OCI-LY1 (cell line): Measurements from ENCODE around the gene SEC14L3.

ENCODE experiments used
- H2AFZ ChIP-seq: fragments of 200-600 bp; sonication (generic), shearing (Covaris generic); 2 replicates; pipeline ENCODE4 v1.6.0; 2014; ENCODE audit warnings: antibody characterized with exemption, mild to moderate bottlenecking, low read length
- H3F3A ChIP-seq: fragments of 200-600 bp; sonication (generic), shearing (Covaris generic); 2 replicates; pipeline ENCODE4 v1.6.0; 2014; ENCODE audit warnings: mild to moderate bottlenecking, antibody characterized with exemption, low read length, moderate library complexity; ENCODE audit not compliant: insufficient read depth
- H3K27ac ChIP-seq: fragments of 200-600 bp; sonication (generic); 2 replicates; pipeline ENCODE4 v1.5.1; 2014; ENCODE audit warnings: low read length, mixed run types, mild to moderate bottlenecking, low read depth; ENCODE audit not compliant: poor library complexity, severe bottlenecking
- H3K27me3 ChIP-seq: fragments of 200-600 bp; sonication (generic); 2 replicates; pipeline ENCODE4 v1.6.0; 2014; ENCODE audit warnings: antibody characterized with exemption, mild to moderate bottlenecking, low read length, moderate library complexity; ENCODE audit not compliant: insufficient read depth
- H3K36me3 ChIP-seq: fragments of 200-600 bp; sonication (generic); 2 replicates; pipeline ENCODE4 v1.6.1; 2014; ENCODE audit warnings: mild to moderate bottlenecking, antibody characterized with exemption, low read length, moderate library complexity, mixed read lengths; ENCODE audit not compliant: insufficient read depth
- H3K4me1 ChIP-seq: fragments of 200-600 bp; sonication (generic); 2 replicates; pipeline ENCODE4 v1.5.1; 2014; ENCODE audit warnings: mild to moderate bottlenecking, low read length, moderate library complexity; ENCODE audit not compliant: insufficient read depth, severe bottlenecking
- H3K4me2 ChIP-seq: fragments of 200-600 bp; sonication (generic), shearing (Covaris generic); 2 replicates; pipeline ENCODE4 v1.6.1; 2014; ENCODE audit warnings: low read length
- H3K4me3 ChIP-seq: fragments of 200-600 bp; sonication (generic); 2 replicates; pipeline ENCODE4 v1.5.1; 2014; ENCODE audit warnings: low read length, low read depth, mild to moderate bottlenecking, mixed read lengths; ENCODE audit not compliant: poor library complexity, severe bottlenecking
- H3K79me2 ChIP-seq: fragments of 200-600 bp; shearing (Covaris generic); 2 replicates; pipeline ENCODE4 v1.6.1; 2016; ENCODE audit warnings: mixed run types, low read length, mixed read lengths; ENCODE audit not compliant: insufficient read depth
- H3K9ac ChIP-seq: fragments of 200-600 bp; sonication (generic), shearing (Covaris generic); 2 replicates; pipeline ENCODE4 v1.6.1; 2014; ENCODE audit warnings: mild to moderate bottlenecking, low read length, mixed read lengths
- H3K9me2 ChIP-seq: fragments of 200-600 bp; sonication (generic), shearing (Covaris generic); 2 replicates; pipeline ENCODE4 v1.6.1; 2014; ENCODE audit warnings: low read depth, mild to moderate bottlenecking, low read length, mixed read lengths
- H3K9me3 ChIP-seq: fragments of 200-600 bp; shearing (Covaris generic); 2 replicates; pipeline ENCODE4 v1.6.1; 2014; ENCODE audit warnings: low read length, mixed read lengths
- H4K20me1 ChIP-seq: fragments of 200-600 bp; sonication (generic), shearing (Covaris generic); 2 replicates; pipeline ENCODE4 v1.6.0; 2016; ENCODE audit warnings: mild to moderate bottlenecking, low read length; ENCODE audit not compliant: insufficient read depth
- EZH2 ChIP-seq: fragments of 200-600 bp; sonication (generic), shearing (Covaris generic); IDR thresholded peaks from 2 replicates; pipeline ENCODE4 v1.8.0; 2017; ENCODE audit warnings: borderline replicate concordance, mixed run types, mild to moderate bottlenecking, antibody characterized with exemption, low read length, moderate library complexity, mixed read lengths
- TF ChIP-seq, protein P1 (sequence below): fragments of 200-600 bp; sonication (generic), shearing (Covaris generic); IDR thresholded peaks from 2 replicates; pipeline ENCODE4 v1.5.1; 2017; ENCODE audit warnings: mild to moderate bottlenecking, antibody characterized with exemption, low read length, moderate library complexity, mixed read lengths

Gene SEC14L3

DNA sequence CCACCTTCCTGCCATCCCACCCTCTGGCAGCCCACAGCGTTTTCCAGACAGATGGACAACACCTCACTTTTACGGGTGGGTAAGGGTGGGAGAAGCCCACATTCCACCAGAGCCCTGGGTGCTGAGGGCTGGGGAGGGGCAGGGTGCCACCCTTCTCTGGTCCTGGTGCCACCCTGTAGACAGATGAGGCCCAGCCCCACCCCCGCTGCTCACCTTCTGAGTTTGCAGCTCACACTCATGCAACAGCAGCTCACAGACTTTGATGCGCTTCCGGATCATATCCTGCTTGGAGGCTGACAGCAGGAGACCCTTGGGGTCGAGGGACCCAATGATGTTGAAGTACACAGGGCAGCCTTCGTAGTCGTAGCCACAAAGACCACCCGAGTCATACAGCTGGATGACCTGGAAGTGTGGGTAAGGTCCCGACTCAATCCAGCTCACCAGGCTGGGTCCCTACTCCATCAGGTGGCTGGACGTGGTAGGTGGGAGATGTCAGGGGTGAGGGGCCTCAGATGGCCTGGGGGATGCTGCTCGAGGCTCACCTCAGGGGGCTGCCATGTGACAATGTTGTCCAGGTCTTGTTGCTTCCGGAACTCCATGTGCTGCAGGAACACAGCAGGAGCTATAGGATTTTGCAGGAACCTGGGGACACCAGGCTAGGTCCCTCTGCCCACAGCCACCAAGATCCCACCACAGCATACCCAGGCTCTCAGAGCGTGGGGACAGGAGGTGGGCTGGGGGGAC is 23.4 kb upstream of the SEC14L3 start:
- H3K4me2 ChIP-seq, result no peak overlapping the region
- H3K9me2 ChIP-seq, result no peaks in the 10 kb centered on the region
- TF ChIP-seq EZH2, result no peak
- TF ChIP-seq, protein P1, sequence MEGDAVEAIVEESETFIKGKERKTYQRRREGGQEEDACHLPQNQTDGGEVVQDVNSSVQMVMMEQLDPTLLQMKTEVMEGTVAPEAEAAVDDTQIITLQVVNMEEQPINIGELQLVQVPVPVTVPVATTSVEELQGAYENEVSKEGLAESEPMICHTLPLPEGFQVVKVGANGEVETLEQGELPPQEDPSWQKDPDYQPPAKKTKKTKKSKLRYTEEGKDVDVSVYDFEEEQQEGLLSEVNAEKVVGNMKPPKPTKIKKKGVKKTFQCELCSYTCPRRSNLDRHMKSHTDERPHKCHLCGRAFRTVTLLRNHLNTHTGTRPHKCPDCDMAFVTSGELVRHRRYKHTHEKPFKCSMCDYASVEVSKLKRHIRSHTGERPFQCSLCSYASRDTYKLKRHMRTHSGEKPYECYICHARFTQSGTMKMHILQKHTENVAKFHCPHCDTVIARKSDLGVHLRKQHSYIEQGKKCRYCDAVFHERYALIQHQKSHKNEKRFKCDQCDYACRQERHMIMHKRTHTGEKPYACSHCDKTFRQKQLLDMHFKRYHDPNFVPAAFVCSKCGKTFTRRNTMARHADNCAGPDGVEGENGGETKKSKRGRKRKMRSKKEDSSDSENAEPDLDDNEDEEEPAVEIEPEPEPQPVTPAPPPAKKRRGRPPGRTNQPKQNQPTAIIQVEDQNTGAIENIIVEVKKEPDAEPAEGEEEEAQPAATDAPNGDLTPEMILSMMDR, result no peak
- H3K79me2 ChIP-seq, result no peaks in the 10 kb centered on the region
- no peaks in the 10 kb centered on the region for H3K4me1 ChIP-seq
- no peaks in the 10 kb centered on the region for H3F3A ChIP-seq
- H3K9ac ChIP-seq, result no peak overlapping the region
- H3K27me3 ChIP-seq, result peaks cover 5% of the 10 kb centered on the region; the same call in 1 of the 2 replicates
- no peak overlapping the region for H3K27ac ChIP-seq
- no peak overlapping the region for H3K4me3 ChIP-seq
- H3K36me3 ChIP-seq, result no peaks in the 10 kb centered on the region
- no peaks in the 10 kb centered on the region for H3K9me3 ChIP-seq
- no peaks in the 10 kb centered on the region for H4K20me1 ChIP-seq
- no peak overlapping the region for H2AFZ ChIP-seq

DNA sequence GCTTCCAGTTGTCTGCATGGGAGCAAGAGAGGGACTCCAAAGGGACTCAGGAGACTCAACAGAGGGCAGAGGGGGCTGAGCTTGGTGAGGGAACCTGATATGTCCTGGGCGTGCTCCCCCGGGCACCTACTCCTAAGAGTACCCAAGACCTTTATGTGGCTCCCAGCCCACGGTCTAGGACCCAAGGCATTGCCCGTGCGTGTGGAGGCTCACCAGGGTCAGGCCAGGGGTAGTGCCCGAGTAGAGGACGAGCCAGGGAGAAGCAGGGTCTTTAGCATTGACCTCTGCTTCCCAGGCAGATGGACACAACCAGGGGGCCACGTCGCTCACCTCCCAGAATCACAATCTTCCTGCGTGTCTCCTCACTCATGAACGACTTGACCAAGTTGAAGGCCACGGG is 20.3 kb upstream of the SEC14L3 start:
- no peak overlapping the region for H2AFZ ChIP-seq
- no peaks in the 10 kb centered on the region for H4K20me1 ChIP-seq
- no peak overlapping the region for H3K4me3 ChIP-seq
- no peaks in the 10 kb centered on the region for H3F3A ChIP-seq
- H3K4me1 ChIP-seq, result no peaks in the 10 kb centered on the region
- no peaks in the 10 kb centered on the region for H3K9me2 ChIP-seq
- H3K4me2 ChIP-seq, result no peak overlapping the region
- no peaks in the 10 kb centered on the region for H3K36me3 ChIP-seq
- H3K9ac ChIP-seq, result no peak overlapping the region
- H3K27me3 ChIP-seq, result peaks cover 12% of the 10 kb centered on the region; the same call in 1 of the 2 replicates
- no peaks in the 10 kb centered on the region for H3K9me3 ChIP-seq
- no peak overlapping the region for H3K27ac ChIP-seq
- no peaks in the 10 kb centered on the region for H3K79me2 ChIP-seq
- no peak for TF ChIP-seq EZH2
- TF ChIP-seq, protein P1, result no peak

DNA sequence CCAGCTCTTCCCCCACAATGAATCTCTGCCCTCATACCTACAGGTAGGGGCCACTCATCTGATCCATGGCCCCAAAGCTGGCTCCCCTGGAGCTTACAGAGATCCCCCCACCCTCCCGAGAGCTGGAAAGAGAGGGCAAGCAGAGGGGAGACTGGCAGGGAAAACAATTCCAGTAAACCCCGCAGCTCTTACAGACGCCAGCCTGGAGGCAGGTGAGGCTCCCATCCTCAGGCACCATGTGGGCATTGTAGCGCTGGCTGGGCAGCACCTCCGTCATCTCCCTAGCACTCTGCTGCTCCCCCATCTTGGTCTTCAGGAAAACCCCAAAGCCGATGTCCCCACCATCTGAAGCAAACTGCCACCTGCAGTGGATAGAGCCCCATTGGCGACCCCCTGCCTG is 19.6 kb upstream of the SEC14L3 start:
- H3K27me3 ChIP-seq, result peaks cover 12% of the 10 kb centered on the region; the same call in 1 of the 2 replicates

More for the DNA sequence above, 19.6 kb upstream of the SEC14L3 start:
- Histone ChIP-seq H3K9me2 (no peaks in the 10 kb centered on the region), H3K9me3 (no peaks in the 10 kb centered on the region), H3K4me1 (no peaks in the 10 kb centered on the region), H3F3A (no peaks in the 10 kb centered on the region), H3K36me3 (no peaks in the 10 kb centered on the region), H3K9ac (no peak overlapping the region), H3K4me3 (no peak overlapping the region), H2AFZ (no peak overlapping the region), H4K20me1 (no peaks in the 10 kb centered on the region), H3K4me2 (no peak overlapping the region), H3K79me2 (no peaks in the 10 kb centered on the region), H3K27ac (no peak overlapping the region)
- no peak for TF ChIP-seq EZH2
- TF ChIP-seq, protein P1, result no peak
